ENCODE measurements around the gene SYT12.

GRCh38 chr11:67001332-67001731 is 21.6 kb upstream of the SYT12 start:
- TF ChIP-seq CTCF (IDR thresholded peaks at IDR 0.05; ENCODE audit: borderline replicate concordance, extremely low read depth, low read length, poor library complexity, severe bottlenecking) (no peak), EZH2 (IDR thresholded peaks at IDR 0.05; ENCODE audit: borderline replicate concordance, low read depth, low read length, severe bottlenecking) (no peak)
